HepG2 (cell line): Measurements from ENCODE around the gene HTRA2. TPM values are rescaled to one million over a fixed set of nuclear protein-coding genes. Genes with fewer than 3 reads are reported as not detected.
A peak's percentile ranks its signal among the peaks of the same experiment; 100 is the strongest.

Experiments used
- ELK4 ChIP-seq: sonication (generic); formaldehyde crosslinking; IDR thresholded peaks from 2 replicates; pipeline ENCODE4 v1.9.0; 2021; ENCODE audit warnings: missing genetic modification reagents, borderline replicate concordance
- MTA1 ChIP-seq: sonication (generic); formaldehyde crosslinking; IDR thresholded peaks from 2 replicates; pipeline ENCODE4 v1.4.0; 2020; ENCODE audit warnings: missing genetic modification reagents, mild to moderate bottlenecking, borderline replicate concordance
- SKIL ChIP-seq: sonication (generic); formaldehyde crosslinking; IDR thresholded peaks from 2 replicates; pipeline ENCODE4 v1.8.0; 2022; ENCODE audit warnings: missing genetic modification reagents, mild to moderate bottlenecking, moderate library complexity, borderline replicate concordance
- TAF15 ChIP-seq: fragments of 200-400 bp; formaldehyde crosslinking; IDR thresholded peaks from one replicate; pipeline ENCODE4 v1.6.1; 2018; ENCODE audit warnings: mild to moderate bottlenecking, low read depth, low read length; ENCODE audit not compliant: poor library complexity, severe bottlenecking
- YEATS2 ChIP-seq: sonication (generic); formaldehyde crosslinking; IDR thresholded peaks from 2 replicates; pipeline ENCODE4 v1.4.0; 2020; ENCODE audit warnings: missing genetic modification reagents, borderline replicate concordance
- ZBTB10 ChIP-seq: sonication (generic); formaldehyde crosslinking; IDR thresholded peaks from 2 replicates; pipeline ENCODE4 v1.4.0; 2020; ENCODE audit warnings: missing genetic modification reagents, borderline replicate concordance
- ZBTB38 ChIP-seq: sonication (generic); formaldehyde crosslinking; IDR thresholded peaks from 2 replicates; pipeline ENCODE4 v1.5.1; 2020; ENCODE audit warnings: mild to moderate bottlenecking, missing genetic modification reagents
- ZNF543 ChIP-seq: sonication (generic); formaldehyde crosslinking; IDR thresholded peaks from 2 replicates; pipeline ENCODE4 v1.4.0; 2020; ENCODE audit warnings: mild to moderate bottlenecking, missing genetic modification reagents
- ZNF556 ChIP-seq: sonication (generic); formaldehyde crosslinking; IDR thresholded peaks from 2 replicates; pipeline ENCODE4 v1.4.0; 2020; ENCODE audit warnings: mild to moderate bottlenecking, missing genetic modification reagents, borderline replicate concordance
- ZNF589 ChIP-seq: sonication (generic); formaldehyde crosslinking; conservative IDR thresholded peaks from 2 replicates; pipeline ENCODE4 v1.8.0; 2022; ENCODE audit warnings: mild to moderate bottlenecking, moderate library complexity, missing genetic modification reagents
- ZNF672 ChIP-seq: sonication (generic); formaldehyde crosslinking; IDR thresholded peaks from 2 replicates; pipeline ENCODE4 v1.8.1; 2022; ENCODE audit warnings: missing genetic modification reagents
- polyA plus RNA-seq, 8 experiments: library from polyadenylated mRNA; depleted of rRNA in 3 of 8; stranded (reverse) in 7 of 8; unstranded in 1 of 8; fragments of >200 nt; fragmentation: Illumina TruSeq in 4 of 8; extraction: Trizol in 4 of 8; gene quantifications; 2 replicates each; pipeline versions ENCODE4 v1.2.1 to v1.2.3, GENCODE V29; 2011 to 2016; ENCODE audit warnings: low read depth in 4 of 8, missing spikeins in 1 of 8, mixed read lengths in 1 of 8; ENCODE audit not compliant: insufficient read depth in 1 of 8
- total RNA-seq, 5 experiments: library from RNA; depleted of rRNA; stranded (reverse); fragments of >200 nt; fragmentation: Illumina TruSeq; extraction: Trizol; gene quantifications; 2 replicates each; pipeline ENCODE4 v1.2.3, GENCODE V29; 2016; ENCODE audit warnings: low read depth in 1 of 5

Gene HTRA2
- total and polyA plus RNA-seq, 2 of the 13 experiments (the other 11 are each of a cell fraction or from before 2014, with no cell fraction given), result 47.7 to 50.3 TPM

- TF ChIP-seq MTA1 (CRISPR knock-in tag), result peak; percentile 52; the same call in 1 of the 2 replicates
- 0 out of 2 replicates have a peak, but pooled peaks have one; percentile 2 for TF ChIP-seq ZNF556 (CRISPR knock-in tag)
- no peak for TF ChIP-seq ZBTB10 (CRISPR knock-in tag)
- TF ChIP-seq ZNF543 (CRISPR knock-in tag), result no peak
- TF ChIP-seq YEATS2, result no peak
- peak; percentile 12 for TF ChIP-seq TAF15
- TF ChIP-seq ZNF589, result peak; percentile 57; the same call in 1 of the 2 replicates
- 0 out of 2 replicates have a peak, but pooled peaks have one; percentile 31 for TF ChIP-seq SKIL (CRISPR knock-in tag)
- 0 out of 2 replicates have a peak, but pooled peaks have one; percentile 50 for TF ChIP-seq ZNF672 (CRISPR knock-in tag)
- peak; percentile 98 for TF ChIP-seq ZBTB38 (CRISPR knock-in tag)
- TF ChIP-seq ELK4 (CRISPR knock-in tag), result no peak
Observed at GRCh38 chr2:74530239-74531187, 780 bp downstream of the HTRA2 start (continued).
